ENCODE results near the gene PLEKHA6. TPM values are rescaled to one million over a fixed set of nuclear protein-coding genes. Genes with fewer than 3 reads are reported as not detected.

Gene PLEKHA6
- total and polyA plus RNA-seq, 12 donors, result 3.3 to 34.9 (median 18.1) TPM

GRCh38 chr1:204271970-204272369 is 87.8 kb downstream of the PLEKHA6 start:
- H3K27ac ChIP-seq, result no peak overlapping the region
- H3K9me3 ChIP-seq, result no peaks in the 10 kb centered on the region
- H3K4me3 ChIP-seq, result no peak overlapping the region
- intact Hi-C loops (cut with DNase I), result no loop called here
- ATAC-seq (no peak), DNase-seq (no peak)
- peaks cover 0 to 65% (median 6%) of the 10 kb centered on the region in 9 donors for H3K36me3 ChIP-seq
- WGBS, 2 donors, result 82 to 88% methylated on average over 6 of the region's 6 CpGs
- TF ChIP-seq CTCF (IDR thresholded peaks at IDR 0.05), result no peak
- no peaks in the 10 kb centered on the region for H3K27me3 ChIP-seq
- H3K4me1 ChIP-seq, result peaks cover under 1 to 30% (median 21%) of the 10 kb centered on the region in 9 donors

DNA sequence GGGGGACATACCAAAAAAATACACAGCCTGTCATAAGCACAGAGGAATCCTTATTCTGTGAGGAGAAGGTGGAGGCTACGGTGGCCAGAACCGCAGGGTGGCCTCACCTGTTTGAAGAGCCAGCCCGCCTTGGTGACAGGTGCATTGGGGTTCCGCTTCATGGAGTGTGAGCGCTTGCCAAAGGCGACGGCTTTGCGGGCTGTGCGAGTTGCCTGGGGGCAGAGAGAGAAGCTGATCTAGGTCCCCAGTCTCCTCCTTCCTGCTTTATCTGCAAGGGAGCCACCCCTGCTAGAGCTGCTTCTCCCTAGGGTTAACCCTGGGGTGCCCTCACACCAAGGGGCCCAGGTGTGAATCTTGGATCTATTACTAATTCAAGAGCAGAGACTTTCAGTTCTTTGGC is 91.6 kb downstream of the PLEKHA6 start:
- ATAC-seq (no peak), DNase-seq (no peak)
- no peak overlapping the region for H3K4me3 ChIP-seq
- H3K27me3 ChIP-seq, result no peaks in the 10 kb centered on the region
- intact Hi-C loops (cut with DNase I), result no loop called here
- 84 to 90% methylated on average over 9 of the region's 9 CpGs for WGBS, 2 donors
- no peak for TF ChIP-seq CTCF (IDR thresholded peaks at IDR 0.05)
- no peaks in the 10 kb centered on the region for H3K9me3 ChIP-seq
- peaks cover 0 to 72% (median 3%) of the 10 kb centered on the region in 9 donors for H3K36me3 ChIP-seq
- peaks cover 20 to 49% (median 35%) of the 10 kb centered on the region in 9 donors for H3K4me1 ChIP-seq
- H3K27ac ChIP-seq, result no peak overlapping the region

GRCh38 chr1:204267191-204267601 is 92.5 kb downstream of the PLEKHA6 start:
- Histone ChIP-seq H3K4me1 (peaks cover 20 to 43% (median 32%) of the 10 kb centered on the region in 9 donors), H3K9me3 (no peaks in the 10 kb centered on the region), H3K27ac (no peak overlapping the region), H3K27me3 (no peaks in the 10 kb centered on the region), H3K4me3 (no peak overlapping the region), H3K36me3 (peaks cover 0 to 68% (median 3%) of the 10 kb centered on the region in 9 donors)
- intact Hi-C loops (cut with DNase I), result no loop called here
- no peak for TF ChIP-seq CTCF (IDR thresholded peaks at IDR 0.05)
- WGBS, 2 donors, result 58 to 72% methylated on average over 9 of the region's 9 CpGs
- DNase-seq, result no peak
- ATAC-seq, result no peak

GRCh38 chr1:204266504-204267034 is 93.2 kb downstream of the PLEKHA6 start:
- DNase-seq, result no peak
- no peak overlapping the region for H3K4me3 ChIP-seq
- H3K27me3 ChIP-seq, result no peaks in the 10 kb centered on the region
- H3K27ac ChIP-seq, result peak overlapping the region in 2 of 10 donors; percentile 10 to 47
- H3K9me3 ChIP-seq, result no peaks in the 10 kb centered on the region
- ATAC-seq, result peak in 1 of 8 donors; percentile 8
- WGBS, 2 donors, result 96 to 98% methylated on average over 5 of the region's 5 CpGs
- intact Hi-C loops (cut with DNase I), result no loop called here
- H3K36me3 ChIP-seq, result peaks cover 0 to 68% (median 3%) of the 10 kb centered on the region in 9 donors
- no peak for TF ChIP-seq CTCF (IDR thresholded peaks at IDR 0.05)
- peaks cover 20 to 43% (median 32%) of the 10 kb centered on the region in 9 donors for H3K4me1 ChIP-seq

All from heart right ventricle (tissue), 16 donors.